Left renal pelvis (tissue), 4 donors: Measurements from ENCODE around the gene CCDC9. TPM values are rescaled to one million over a fixed set of nuclear protein-coding genes. Genes with fewer than 3 reads are reported as not detected.
"Not testable (repeated sequence)": the region's sequence is repeated elsewhere in the genome, so short reads cannot be mapped to it uniquely, and the experiment has no call there.

Experiments used
- DNase-seq, 4 donors: peaks; one replicate each; pipeline ENCODE4 v3.0.0-alpha.2; 2013; ENCODE audit warnings: low read depth in 4 of 4, low spot score in 3 of 4
- polyA plus RNA-seq, 4 donors: library from polyadenylated mRNA; unstranded; fragments of 120-200 nt; gene quantifications; one replicate each; pipeline ENCODE4 v1.2.1, GENCODE V29; 2013; ENCODE audit not compliant: insufficient read length in 4 of 4

The CCDC9 gene
- polyA plus RNA-seq, 4 donors = 20.9 to 32.2 (median 23.7) TPM

- DNase-seq = no peak
Observed at GRCh38 chr19:47258434-47258833, 2.1 kb downstream of the CCDC9 start.

GRCh38 chr19:47258895-47259555 is 2.7 kb downstream of the CCDC9 start:
- no peak for DNase-seq

DNA sequence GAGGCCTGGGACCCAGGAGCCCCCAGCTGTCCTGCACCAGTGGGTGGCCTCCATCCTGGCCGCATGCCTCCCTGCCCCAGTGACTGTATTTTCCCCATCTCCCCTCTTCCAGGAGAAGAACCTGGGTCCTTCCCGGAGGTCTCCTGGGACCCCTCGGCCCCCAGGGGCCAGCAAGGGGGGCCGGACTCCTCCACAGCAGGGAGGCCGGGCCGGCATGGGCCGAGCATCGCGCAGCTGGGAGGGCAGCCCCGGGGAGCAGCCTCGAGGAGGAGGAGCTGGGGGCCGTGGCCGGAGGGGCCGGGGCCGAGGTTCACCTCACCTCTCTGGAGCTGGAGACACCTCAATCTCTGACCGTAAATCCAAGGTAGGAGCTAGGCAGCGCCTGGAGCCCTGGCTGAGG is 4.2 kb downstream of the CCDC9 start:
- no peak for DNase-seq

- DNase-seq = not testable (repeated sequence)
Observed at GRCh38 chr19:47261946-47262793, 5.8 kb downstream of the CCDC9 start.

DNA sequence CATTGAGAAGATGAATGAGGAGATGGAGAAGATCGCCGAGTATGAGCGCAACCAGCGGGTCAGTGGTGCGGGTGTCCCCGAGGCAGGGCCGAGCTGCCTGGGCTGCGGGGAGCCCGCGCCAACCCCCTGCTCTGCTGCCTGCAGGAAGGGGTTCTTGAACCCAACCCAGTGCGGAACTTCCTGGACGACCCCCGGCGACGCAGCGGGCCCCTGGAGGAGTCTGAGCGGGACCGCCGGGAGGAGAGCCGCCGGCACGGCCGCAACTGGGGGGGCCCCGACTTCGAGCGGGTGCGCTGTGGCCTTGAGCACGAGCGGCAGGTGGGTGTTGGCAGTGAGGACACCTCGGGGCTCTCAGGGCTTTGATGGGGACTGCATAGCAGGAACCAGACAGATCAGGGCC is 8.3 kb downstream of the CCDC9 start:
- no peak for DNase-seq

DNA sequence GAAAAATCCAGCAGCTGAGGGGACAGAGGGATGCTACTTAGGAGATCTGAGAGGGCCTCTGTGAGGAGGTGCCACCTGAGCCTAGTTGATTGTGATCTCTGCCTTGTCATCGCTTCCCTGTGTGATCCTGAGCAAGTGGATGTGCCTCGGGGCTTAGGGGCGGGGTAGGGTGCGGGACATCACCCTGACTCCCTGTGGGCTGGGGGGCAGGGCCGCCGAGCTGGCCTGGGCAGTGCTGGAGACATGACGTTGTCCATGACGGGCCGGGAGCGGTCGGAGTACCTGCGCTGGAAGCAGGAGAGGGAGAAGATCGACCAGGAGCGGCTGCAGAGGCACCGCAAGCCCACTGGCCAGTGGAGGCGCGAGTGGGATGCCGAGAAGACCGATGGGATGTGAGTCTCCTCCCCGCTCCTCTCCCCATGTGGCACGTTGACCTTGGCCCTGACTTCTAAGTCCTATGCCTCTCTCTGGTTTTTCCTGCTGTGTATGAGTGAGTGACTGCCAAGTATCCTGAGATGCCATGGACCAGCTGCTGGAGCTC is 10.1 kb downstream of the CCDC9 start:
- DNase-seq = no peak

DNA sequence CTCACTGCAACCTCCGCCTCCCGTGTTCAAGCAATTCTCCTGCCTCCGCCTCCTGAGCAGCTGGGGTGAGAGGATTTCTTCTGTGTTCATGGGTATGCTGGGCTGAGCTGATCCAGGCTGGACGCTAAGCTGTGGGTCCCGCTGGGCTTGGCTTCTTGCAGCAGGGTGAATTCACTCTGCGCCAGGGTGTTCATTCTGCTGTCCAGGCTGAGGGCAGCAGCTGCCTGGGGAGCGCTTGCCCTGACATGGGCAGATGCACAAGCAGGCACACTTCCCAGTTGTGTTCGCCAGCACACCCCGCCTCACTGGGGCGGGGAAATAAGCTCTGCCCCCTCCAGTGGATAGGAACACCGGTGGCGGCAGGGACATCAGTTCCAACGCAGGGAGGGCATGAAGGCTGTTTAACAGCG is 11.0 kb downstream of the CCDC9 start:
- DNase-seq = no peak

DNA sequence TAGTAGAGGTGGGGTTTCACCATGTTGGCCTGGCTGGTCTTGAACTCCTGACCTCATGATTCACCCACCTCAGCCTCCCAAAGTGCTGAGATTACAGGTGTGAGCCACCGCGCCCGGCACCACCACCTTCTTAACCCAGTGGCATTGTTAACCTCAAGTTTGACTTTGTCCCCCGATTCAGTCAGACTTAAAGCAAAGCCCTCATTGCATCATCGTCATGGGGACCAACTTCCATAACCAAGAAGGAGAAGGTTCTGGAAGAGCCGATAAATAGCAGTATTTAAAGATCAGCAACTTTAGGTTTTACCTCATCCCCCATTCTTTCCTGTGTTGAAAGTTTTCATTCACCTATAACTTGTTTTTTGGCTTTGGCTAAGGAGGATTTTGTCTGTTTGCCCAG is 11.7 kb downstream of the CCDC9 start:
- no peak for DNase-seq

DNA sequence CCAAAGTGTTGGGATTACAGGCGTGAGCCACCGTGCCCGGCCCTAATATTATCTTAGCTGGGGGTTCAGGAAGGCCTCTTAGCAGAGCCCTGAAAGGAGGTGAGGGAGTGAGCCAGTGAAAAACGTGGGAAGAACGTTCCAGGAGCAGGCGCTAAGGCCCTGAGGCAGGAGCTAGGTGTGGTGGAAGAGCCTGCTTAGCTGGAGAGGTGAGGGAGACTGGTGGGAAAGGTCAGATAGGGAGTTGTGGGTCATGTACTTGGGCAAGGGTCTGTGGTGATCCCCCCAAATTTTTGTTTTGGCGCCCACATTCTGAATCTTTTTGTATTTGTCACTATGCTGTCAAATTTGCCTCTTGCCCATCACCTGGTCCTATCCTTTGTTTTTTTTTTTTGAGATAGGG is 13.3 kb downstream of the CCDC9 start:
- DNase-seq = no peak

DNA sequence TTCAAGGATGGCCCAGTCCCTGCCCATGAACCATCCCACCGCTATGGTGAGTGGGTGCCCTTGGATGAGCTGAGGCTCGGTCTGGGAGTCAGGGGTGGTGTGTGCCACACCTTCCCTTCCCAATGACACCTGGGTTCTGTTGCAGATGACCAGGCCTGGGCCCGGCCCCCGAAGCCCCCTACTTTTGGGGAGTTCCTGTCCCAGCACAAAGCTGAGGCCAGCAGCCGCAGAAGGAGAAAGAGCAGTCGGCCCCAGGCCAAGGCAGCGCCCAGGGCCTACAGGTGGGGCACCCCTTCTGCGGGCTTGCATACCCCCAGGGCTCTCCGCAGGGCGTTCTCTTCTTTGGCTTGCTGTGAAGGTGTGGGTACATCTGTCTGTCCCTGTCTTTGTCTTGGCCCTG is 14.1 kb downstream of the CCDC9 start:
- no peak for DNase-seq

GRCh38 chr19:47271949-47272348 is 15.6 kb downstream of the CCDC9 start:
- DNase-seq = no peak

- peak in 1 of 4 donors; percentile 50 for DNase-seq
Observed at GRCh38 chr19:47272448-47273312, 16.4 kb downstream of the CCDC9 start.

DNA sequence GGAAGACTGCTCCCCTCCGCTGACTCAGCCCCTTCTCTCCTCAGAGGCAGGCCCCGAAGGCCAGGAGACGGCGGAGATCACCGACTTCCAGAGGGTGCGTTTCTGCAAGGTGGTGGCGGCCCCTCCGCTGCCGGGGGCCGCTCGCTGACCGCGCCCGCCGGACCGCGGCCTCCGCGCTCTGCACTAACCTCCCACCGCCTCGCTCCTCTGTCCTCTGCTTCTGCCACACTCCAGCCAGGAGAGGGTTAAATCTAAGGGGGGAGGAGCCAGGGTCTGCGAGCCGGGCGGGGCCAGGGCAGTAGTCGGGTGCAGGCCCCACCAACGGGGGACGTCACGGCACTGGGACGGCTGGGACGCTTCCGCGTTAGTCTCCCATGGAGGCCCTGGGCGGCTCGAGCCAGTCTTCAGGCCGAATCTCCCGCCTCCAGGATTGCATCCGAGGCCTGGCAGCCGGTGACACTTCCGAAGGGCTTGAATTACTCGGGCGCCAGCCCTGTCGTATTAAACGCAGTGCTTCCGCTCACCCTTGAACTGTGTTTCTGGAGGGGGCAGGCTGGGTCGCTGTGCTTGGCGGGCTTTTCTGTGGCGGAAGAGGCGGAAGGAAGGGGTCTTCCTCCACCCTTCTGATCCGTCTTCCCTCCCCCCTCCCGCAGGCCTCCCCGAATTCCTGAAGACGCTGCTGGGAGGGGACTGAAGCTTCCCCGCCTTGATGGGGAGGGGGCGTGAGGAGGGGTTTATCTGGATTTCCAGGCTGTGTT is 17.2 kb downstream of the CCDC9 start:
- DNase-seq = peak; percentile 83 to 86 (median 84)

DNA sequence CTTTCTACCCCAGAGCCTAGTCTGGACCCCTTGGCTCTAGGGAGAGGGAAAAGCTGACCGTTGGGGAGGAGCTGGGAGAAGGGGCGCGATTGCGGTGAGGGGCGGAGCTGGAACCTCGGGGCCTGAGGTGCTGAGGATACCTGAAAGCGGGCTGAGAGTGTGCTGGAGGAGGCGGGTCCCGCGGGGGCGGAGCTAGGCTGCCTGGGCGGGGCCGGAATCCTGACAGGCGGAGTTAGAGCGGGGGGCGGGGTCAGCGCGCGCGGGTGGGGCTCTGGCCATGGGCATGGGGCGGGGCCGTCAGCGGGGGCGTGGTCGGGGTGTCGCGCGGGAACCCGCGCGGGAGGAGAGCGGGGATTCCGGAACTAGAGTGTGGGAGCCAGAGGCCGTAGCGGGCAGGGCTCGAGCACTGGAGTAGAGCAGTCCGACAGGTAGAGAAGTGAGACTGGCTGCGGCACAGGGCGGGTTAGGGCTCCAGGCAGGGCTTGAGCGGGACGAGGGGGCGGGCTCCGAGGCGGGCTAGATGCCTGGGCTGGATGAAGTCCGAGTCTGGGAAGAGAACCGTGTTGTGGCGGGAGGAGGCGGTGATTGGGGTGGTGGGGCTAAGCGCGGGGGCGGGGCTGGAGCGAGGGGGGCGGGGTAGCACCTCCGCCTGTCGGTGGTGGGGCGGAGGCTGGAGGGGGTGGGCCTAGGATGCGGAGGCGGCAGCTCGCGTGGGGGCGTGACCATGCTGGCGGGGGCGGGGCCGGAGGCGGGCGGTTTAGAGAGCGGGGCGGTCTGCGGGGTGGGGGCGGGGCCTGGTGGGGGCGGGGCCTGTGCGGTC is 18.0 kb downstream of the CCDC9 start, which contains the start of gene INAFM1:
TSS of gene INAFM1 (plus strand) at position 815 of the 820 bp plus-strand sequence. CDS start 35 bp downstream, outside the sequence.
- peak; percentile 72 to 87 (median 76) for DNase-seq

DNA sequence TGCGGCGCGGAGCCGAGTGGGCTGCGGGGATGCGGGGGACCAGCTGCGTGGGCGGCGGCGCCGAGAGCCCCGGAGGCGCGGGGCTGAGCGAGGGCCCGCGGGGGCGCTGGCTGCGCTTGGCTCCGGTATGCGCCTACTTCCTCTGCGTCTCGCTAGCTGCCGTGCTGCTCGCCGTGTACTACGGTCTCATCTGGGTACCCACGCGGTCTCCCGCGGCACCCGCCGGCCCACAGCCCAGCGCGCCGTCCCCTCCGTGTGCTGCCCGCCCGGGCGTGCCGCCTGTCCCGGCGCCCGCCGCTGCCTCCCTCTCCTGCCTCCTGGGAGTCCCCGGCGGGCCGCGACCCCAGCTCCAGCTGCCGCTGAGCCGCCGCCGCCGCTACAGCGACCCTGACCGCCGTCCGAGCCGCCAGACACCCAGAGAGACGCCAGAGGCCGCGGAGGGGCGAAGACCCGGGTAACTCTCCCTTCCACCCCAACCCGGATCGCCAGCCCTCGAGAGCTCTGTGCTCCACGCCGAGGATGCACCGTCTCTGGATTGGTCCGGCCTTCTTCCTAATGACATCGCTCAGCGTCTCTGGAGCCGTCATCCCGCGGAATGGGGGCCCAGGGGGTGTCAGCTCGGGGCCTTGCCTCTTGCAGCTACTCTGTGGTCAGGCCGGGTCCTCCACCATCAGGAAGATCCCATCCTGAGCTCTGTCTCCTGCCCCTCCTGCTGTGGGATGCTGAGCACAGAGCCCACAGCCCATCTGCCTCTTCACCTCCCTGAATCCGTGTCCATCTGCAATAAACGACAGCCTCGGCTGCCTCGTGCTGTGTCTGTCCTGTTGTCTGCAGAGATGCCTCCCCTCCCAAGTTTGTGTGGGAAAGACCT is 18.8 kb downstream of the CCDC9 start:
- DNase-seq = no peak

GRCh38 chr19:47275791-47276461 is 19.6 kb downstream of the CCDC9 start:
- DNase-seq = no peak

- not testable (repeated sequence) for DNase-seq
Observed at GRCh38 chr19:47276513-47276912, 20.2 kb downstream of the CCDC9 start.
